ENCODE measurements around the gene TUSC2.

- TF ChIP-seq ZFP30 (CRISPR knock-in tag; IDR thresholded peaks at IDR 0.05): no peak
- no peak for TF ChIP-seq PATZ1 (CRISPR knock-in tag; IDR thresholded peaks at IDR 0.05; ENCODE audit: borderline replicate concordance)
- no peak for TF ChIP-seq ARNTL (CRISPR knock-in tag; IDR thresholded peaks at IDR 0.05; ENCODE audit: borderline replicate concordance, low read depth)
- no peak for TF ChIP-seq ZNF8 (CRISPR knock-in tag; IDR thresholded peaks at IDR 0.05)
- no peak for TF ChIP-seq OSR1 (CRISPR knock-in tag; IDR thresholded peaks at IDR 0.05)
- no peak for TF ChIP-seq PPARA (CRISPR knock-in tag; IDR thresholded peaks at IDR 0.05; ENCODE audit: borderline replicate concordance)
- no peak for TF ChIP-seq TCF4 (CRISPR knock-in tag; IDR thresholded peaks at IDR 0.05; ENCODE audit: borderline replicate concordance)
- no peak for TF ChIP-seq CSDC2 (CRISPR knock-in tag; IDR thresholded peaks at IDR 0.05)
- TF ChIP-seq TSHZ2 (CRISPR knock-in tag; IDR thresholded peaks at IDR 0.05): no peak
- no peak for TF ChIP-seq POU6F1 (CRISPR knock-in tag; IDR thresholded peaks at IDR 0.05; ENCODE audit: borderline replicate concordance, low read depth)
Observed at GRCh38 chr3:50314816-50315215, 13.2 kb downstream of the TUSC2 start.

All from SK-N-SH treated with all-trans-retinoic acid at 6 μM for 48 hours (cell line).